Measurements from ENCODE around the gene NCKAP5.

Gene NCKAP5

GRCh38 chr2:132969371-132969985 is 598.8 kb downstream of the NCKAP5 start:
- DNase-seq (ENCODE audit: low spot score): no peak
- H3K4me3 ChIP-seq (ENCODE audit: low read length in 2 of 2): no peak overlapping the region
- no peak overlapping the region for H3K18ac ChIP-seq (ENCODE audit: low read length)
- no peak overlapping the region for H2AK5ac ChIP-seq (ENCODE audit: low read depth, low read length)
- no peak overlapping the region for H3K4ac ChIP-seq (ENCODE audit: low read length)
- H2BK120ac ChIP-seq (ENCODE audit: low read depth, low read length): no peak overlapping the region
- no peak overlapping the region for H3K27ac ChIP-seq (replicated peaks; ENCODE audit: low read length)
- peaks cover 0 to 2% of the 10 kb centered on the region in 2 donors for H3K4me1 ChIP-seq (ENCODE audit: control insufficient read depth in 2 of 2, insufficient read depth in 1 of 2, low read depth in 1 of 2, low read length in 2 of 2)
- peaks cover 0 to 5% of the 10 kb centered on the region in 2 donors for H3K9me3 ChIP-seq (replicated peaks in 1 of 2; ENCODE audit: control insufficient read depth in 2 of 2, insufficient read depth in 1 of 2, low read depth in 1 of 2, low read length in 2 of 2)
- H2BK15ac ChIP-seq (ENCODE audit: low read length): no peak overlapping the region
- H3K9ac ChIP-seq (ENCODE audit: low read depth, low read length, poor library complexity): no peak overlapping the region
- H2AFZ ChIP-seq (ENCODE audit: low read length): no peak overlapping the region
- H3K14ac ChIP-seq (ENCODE audit: low read length): no peak overlapping the region
- H2BK12ac ChIP-seq (ENCODE audit: low read length): no peak overlapping the region
- no CpG with 5 or more reads among the region's 4 CpGs for WGBS, 2 donors (ENCODE audit: extremely low coverage in 2 of 2, insufficient read length in 2 of 2, insufficient replicate concordance in 1 of 2)
- no peaks in the 10 kb centered on the region for H3K79me1 ChIP-seq (ENCODE audit: low read depth, low read length)
- H3K27me3 ChIP-seq (ENCODE audit: control insufficient read depth in 3 of 3, insufficient read depth in 3 of 3, low read depth in 1 of 3, low read length in 3 of 3): no peaks in the 10 kb centered on the region
- no peak overlapping the region for H4K8ac ChIP-seq (ENCODE audit: low read depth, low read length)
- no peak overlapping the region for H3K4me2 ChIP-seq (ENCODE audit: insufficient read depth, low read length, poor library complexity, severe bottlenecking)
- no peak overlapping the region for H4K91ac ChIP-seq (ENCODE audit: low read depth, low read length, poor library complexity)
- no peak overlapping the region for H2BK5ac ChIP-seq (ENCODE audit: low read length)
- peaks cover 0 to 30% of the 10 kb centered on the region in 2 donors for H3K36me3 ChIP-seq (replicated peaks in 1 of 2; ENCODE audit: control insufficient read depth in 2 of 2, insufficient read depth in 2 of 2, low read length in 2 of 2)
- H3K23ac ChIP-seq (ENCODE audit: low read depth, low read length, poor library complexity): no peak overlapping the region

DNA sequence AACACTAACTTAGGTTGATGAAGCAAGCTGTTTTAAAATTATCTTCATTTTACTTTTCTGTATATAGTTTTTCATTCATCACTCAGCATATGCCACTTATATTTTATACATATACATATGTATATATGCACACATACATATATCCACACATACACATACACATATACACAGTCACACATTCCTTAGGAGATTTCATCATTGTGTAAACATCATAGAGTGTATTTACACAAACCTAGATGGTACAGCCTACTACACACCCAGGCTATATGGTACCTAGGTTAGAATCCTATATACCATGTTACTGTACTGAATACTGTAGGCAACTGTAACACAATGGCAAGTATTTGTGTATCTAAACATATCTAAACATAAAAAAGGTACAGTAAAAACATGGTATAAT is 602.8 kb downstream of the NCKAP5 start:
- no peak overlapping the region for H3K4me3 ChIP-seq (ENCODE audit: low read length in 2 of 2)
- DNase-seq (ENCODE audit: low spot score): no peak
- H3K9me3 ChIP-seq (replicated peaks in 1 of 2; ENCODE audit: control insufficient read depth in 2 of 2, insufficient read depth in 1 of 2, low read depth in 1 of 2, low read length in 2 of 2): peaks cover 0 to 5% of the 10 kb centered on the region in 2 donors
- no peak overlapping the region for H4K8ac ChIP-seq (ENCODE audit: low read depth, low read length)
- H3K79me1 ChIP-seq (ENCODE audit: low read depth, low read length): no peaks in the 10 kb centered on the region
- H2BK5ac ChIP-seq (ENCODE audit: low read length): no peak overlapping the region
- no peak overlapping the region for H2BK12ac ChIP-seq (ENCODE audit: low read length)
- no peak overlapping the region for H2AFZ ChIP-seq (ENCODE audit: low read length)
- H3K36me3 ChIP-seq (replicated peaks in 1 of 2; ENCODE audit: control insufficient read depth in 2 of 2, insufficient read depth in 2 of 2, low read length in 2 of 2): peaks cover 0 to 56% of the 10 kb centered on the region in 2 donors
- no peaks in the 10 kb centered on the region for H3K27me3 ChIP-seq (ENCODE audit: control insufficient read depth in 3 of 3, insufficient read depth in 3 of 3, low read depth in 1 of 3, low read length in 3 of 3)
- no peak overlapping the region for H3K4ac ChIP-seq (ENCODE audit: low read length)
- no peak overlapping the region for H3K18ac ChIP-seq (ENCODE audit: low read length)
- H2BK15ac ChIP-seq (ENCODE audit: low read length): no peak overlapping the region
- H3K27ac ChIP-seq (replicated peaks; ENCODE audit: low read length): no peak overlapping the region
- H3K4me1 ChIP-seq (ENCODE audit: control insufficient read depth in 2 of 2, insufficient read depth in 1 of 2, low read depth in 1 of 2, low read length in 2 of 2): peaks cover 0 to 2% of the 10 kb centered on the region in 2 donors
- no peak overlapping the region for H2AK5ac ChIP-seq (ENCODE audit: low read depth, low read length)
- H3K14ac ChIP-seq (ENCODE audit: low read length): no peak overlapping the region
- H3K23ac ChIP-seq (ENCODE audit: low read depth, low read length, poor library complexity): no peak overlapping the region
- H3K9ac ChIP-seq (ENCODE audit: low read depth, low read length, poor library complexity): no peak overlapping the region
- no peak overlapping the region for H4K91ac ChIP-seq (ENCODE audit: low read depth, low read length, poor library complexity)
- H3K4me2 ChIP-seq (ENCODE audit: insufficient read depth, low read length, poor library complexity, severe bottlenecking): no peak overlapping the region
- H2BK120ac ChIP-seq (ENCODE audit: low read depth, low read length): no peak overlapping the region

DNA sequence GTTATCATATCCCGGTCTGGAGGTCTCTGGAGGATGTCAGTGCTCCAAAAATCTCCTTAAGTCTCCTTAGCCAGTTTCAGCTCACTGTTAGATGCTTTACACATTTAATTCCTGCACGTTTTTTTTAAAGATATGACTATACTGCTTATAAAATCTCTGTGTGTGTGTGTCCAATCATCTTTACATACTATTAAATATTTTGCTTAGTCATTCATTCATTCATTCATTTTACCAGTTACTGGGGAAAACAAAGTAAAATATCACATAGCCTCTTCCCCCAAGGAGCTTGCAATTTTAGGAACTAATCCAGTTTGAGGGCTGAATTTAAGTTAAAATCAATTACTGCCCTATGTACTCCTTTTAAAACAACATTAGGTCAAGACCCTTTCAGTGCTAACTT is 605.1 kb downstream of the NCKAP5 start:
- no peak overlapping the region for H2BK5ac ChIP-seq (ENCODE audit: low read length)
- no peak overlapping the region for H2AK5ac ChIP-seq (ENCODE audit: low read depth, low read length)
- no peak overlapping the region for H3K18ac ChIP-seq (ENCODE audit: low read length)
- H2BK120ac ChIP-seq (ENCODE audit: low read depth, low read length): no peak overlapping the region
- no peak overlapping the region for H3K4me3 ChIP-seq (ENCODE audit: low read length in 2 of 2)
- H3K36me3 ChIP-seq (replicated peaks in 1 of 2; ENCODE audit: control insufficient read depth in 2 of 2, insufficient read depth in 2 of 2, low read length in 2 of 2): peaks cover 0 to 69% of the 10 kb centered on the region in 2 donors
- no peak overlapping the region for H4K91ac ChIP-seq (ENCODE audit: low read depth, low read length, poor library complexity)
- H3K4ac ChIP-seq (ENCODE audit: low read length): no peak overlapping the region
- whole genome bisulfite sequencing, 2 donors (ENCODE audit: extremely low coverage in 2 of 2, insufficient read length in 2 of 2, insufficient replicate concordance in 1 of 2): no CpG with 5 or more reads among the region's 2 CpGs
- H3K14ac ChIP-seq (ENCODE audit: low read length): no peak overlapping the region
- H2BK15ac ChIP-seq (ENCODE audit: low read length): no peak overlapping the region
- H3K9ac ChIP-seq (ENCODE audit: low read depth, low read length, poor library complexity): no peak overlapping the region
- H3K9me3 ChIP-seq (replicated peaks in 1 of 2; ENCODE audit: control insufficient read depth in 2 of 2, insufficient read depth in 1 of 2, low read depth in 1 of 2, low read length in 2 of 2): peaks cover 0 to 5% of the 10 kb centered on the region in 2 donors
- H3K27ac ChIP-seq (replicated peaks; ENCODE audit: low read length): no peak overlapping the region
- H3K23ac ChIP-seq (ENCODE audit: low read depth, low read length, poor library complexity): no peak overlapping the region
- H3K79me1 ChIP-seq (ENCODE audit: low read depth, low read length): no peaks in the 10 kb centered on the region
- no peak overlapping the region for H4K8ac ChIP-seq (ENCODE audit: low read depth, low read length)
- H2BK12ac ChIP-seq (ENCODE audit: low read length): no peak overlapping the region
- DNase-seq (ENCODE audit: low spot score): no peak
- H3K27me3 ChIP-seq (ENCODE audit: control insufficient read depth in 3 of 3, insufficient read depth in 3 of 3, low read depth in 1 of 3, low read length in 3 of 3): no peaks in the 10 kb centered on the region
- H3K4me1 ChIP-seq (ENCODE audit: control insufficient read depth in 2 of 2, insufficient read depth in 1 of 2, low read depth in 1 of 2, low read length in 2 of 2): no peaks in the 10 kb centered on the region
- H3K4me2 ChIP-seq (ENCODE audit: insufficient read depth, low read length, poor library complexity, severe bottlenecking): no peak overlapping the region
- no peak overlapping the region for H2AFZ ChIP-seq (ENCODE audit: low read length)

- no peak overlapping the region for H4K8ac ChIP-seq (ENCODE audit: low read depth, low read length)
- H3K14ac ChIP-seq (ENCODE audit: low read length): no peak overlapping the region
- no peak overlapping the region for H2BK15ac ChIP-seq (ENCODE audit: low read length)
- no peaks in the 10 kb centered on the region for H3K9me3 ChIP-seq (replicated peaks in 1 of 2; ENCODE audit: control insufficient read depth in 2 of 2, insufficient read depth in 1 of 2, low read depth in 1 of 2, low read length in 2 of 2)
- H2BK120ac ChIP-seq (ENCODE audit: low read depth, low read length): no peak overlapping the region
- H3K4ac ChIP-seq (ENCODE audit: low read length): no peak overlapping the region
- H4K91ac ChIP-seq (ENCODE audit: low read depth, low read length, poor library complexity): no peak overlapping the region
- peaks cover 0 to 82% of the 10 kb centered on the region in 2 donors for H3K36me3 ChIP-seq (replicated peaks in 1 of 2; ENCODE audit: control insufficient read depth in 2 of 2, insufficient read depth in 2 of 2, low read length in 2 of 2)
- no peaks in the 10 kb centered on the region for H3K79me1 ChIP-seq (ENCODE audit: low read depth, low read length)
- no peaks in the 10 kb centered on the region for H3K27me3 ChIP-seq (ENCODE audit: control insufficient read depth in 3 of 3, insufficient read depth in 3 of 3, low read depth in 1 of 3, low read length in 3 of 3)
- no peaks in the 10 kb centered on the region for H3K4me1 ChIP-seq (ENCODE audit: control insufficient read depth in 2 of 2, insufficient read depth in 1 of 2, low read depth in 1 of 2, low read length in 2 of 2)
- no CpG with 5 or more reads among the region's 2 CpGs for WGBS, 2 donors (ENCODE audit: extremely low coverage in 2 of 2, insufficient read length in 2 of 2, insufficient replicate concordance in 1 of 2)
- no peak overlapping the region for H3K4me3 ChIP-seq (ENCODE audit: low read length in 2 of 2)
- no peak overlapping the region for H3K4me2 ChIP-seq (ENCODE audit: insufficient read depth, low read length, poor library complexity, severe bottlenecking)
- no peak overlapping the region for H2BK12ac ChIP-seq (ENCODE audit: low read length)
- no peak overlapping the region for H3K9ac ChIP-seq (ENCODE audit: low read depth, low read length, poor library complexity)
- H3K27ac ChIP-seq (replicated peaks; ENCODE audit: low read length): no peak overlapping the region
- H2AK5ac ChIP-seq (ENCODE audit: low read depth, low read length): no peak overlapping the region
- no peak overlapping the region for H2AFZ ChIP-seq (ENCODE audit: low read length)
- no peak overlapping the region for H3K23ac ChIP-seq (ENCODE audit: low read depth, low read length, poor library complexity)
- no peak for DNase-seq (ENCODE audit: low spot score)
- H3K18ac ChIP-seq (ENCODE audit: low read length): no peak overlapping the region
- no peak overlapping the region for H2BK5ac ChIP-seq (ENCODE audit: low read length)
These were observed 609.4 kb downstream of the NCKAP5 start for GRCh38 chr2:132958887-132959286.
